Fibroblast of lung (primary cell): ENCODE data around the gene MPRIP. TPM values are rescaled to one million over a fixed set of nuclear protein-coding genes. Genes with fewer than 3 reads are reported as not detected.

Source experiments
- DNase-seq, 2 donors: peaks; one replicate each; pipeline versions ENCODE4 v3.0.0 to v3.0.0-alpha.2; 2010; ENCODE audit warnings: low read depth in 2 of 2
- H2AFZ ChIP-seq: 2 replicates; pipeline ENCODE4 v1.5.1; 2012; ENCODE audit warnings: low read length, control low read depth, inconsistent platforms
- H3K27ac ChIP-seq: 2 replicates; pipeline ENCODE4 v1.5.1; 2011; ENCODE audit warnings: low read length, control low read depth; ENCODE audit not compliant: insufficient read depth
- H3K27me3 ChIP-seq: 2 replicates; pipeline ENCODE4 v1.5.1; 2011; ENCODE audit warnings: mild to moderate bottlenecking, low read length; ENCODE audit not compliant: control insufficient read depth, insufficient read depth
- H3K36me3 ChIP-seq: 2 replicates; pipeline ENCODE4 v1.5.1; 2011; ENCODE audit warnings: low read length; ENCODE audit not compliant: control insufficient read depth, insufficient read depth
- H3K4me1 ChIP-seq: 2 replicates; pipeline ENCODE4 v1.5.1; 2011; ENCODE audit warnings: low read length; ENCODE audit not compliant: control insufficient read depth, insufficient read depth; ENCODE audit errors: extremely low read depth
- H3K4me2 ChIP-seq: 2 replicates; pipeline ENCODE4 v1.5.1; 2011; ENCODE audit warnings: low read length, control low read depth; ENCODE audit not compliant: insufficient read depth; ENCODE audit errors: extremely low read depth
- H3K4me3 ChIP-seq, 4 experiments: fragments of 200-600 bp in 1 of 4; sonication (generic) in 1 of 4; replicated peaks in 1 of 4; 2 replicates each; pipeline ENCODE4 v1.5.1; 2011 to 2016; ENCODE audit warnings: low read length in 4 of 4, low read depth in 3 of 4, mild to moderate bottlenecking in 3 of 4, control low read depth in 2 of 4, inconsistent platforms in 1 of 4, mixed read lengths in 1 of 4; ENCODE audit not compliant: insufficient read depth in 1 of 4; ENCODE audit errors: control extremely low read depth in 1 of 4
- H3K79me2 ChIP-seq: 2 replicates; pipeline ENCODE4 v1.5.1; 2012; ENCODE audit warnings: mild to moderate bottlenecking, low read length, inconsistent platforms; ENCODE audit not compliant: control insufficient read depth, insufficient read depth
- H3K9ac ChIP-seq: 2 replicates; pipeline ENCODE4 v1.5.1; 2011; ENCODE audit warnings: mild to moderate bottlenecking, low read length, control low read depth; ENCODE audit not compliant: insufficient read depth
- H3K9me3 ChIP-seq: 2 replicates; pipeline ENCODE4 v1.5.1; 2012; ENCODE audit warnings: low read depth, low read length; ENCODE audit not compliant: control insufficient read depth, insufficient read depth
- H4K20me1 ChIP-seq: 2 replicates; pipeline ENCODE4 v1.5.1; 2011; ENCODE audit warnings: low read length; ENCODE audit not compliant: control insufficient read depth, insufficient read depth; ENCODE audit errors: extremely low read depth
- CTCF ChIP-seq, 2 donors: IDR thresholded peaks in 1 of 2; conservative IDR thresholded peaks in 1 of 2; 1 replicate in 1 of 2; 2 replicates in 1 of 2; pipeline ENCODE4 v1.5.1; 2011 to 2012; ENCODE audit warnings: low read length in 2 of 2, control low read depth in 1 of 2, inconsistent platforms in 1 of 2, low read depth in 1 of 2, mild to moderate bottlenecking in 1 of 2
- EZH2 ChIP-seq: IDR thresholded peaks from 2 replicates; pipeline ENCODE4 v1.5.1; 2012; ENCODE audit warnings: low read length, control low read depth, mild to moderate bottlenecking; ENCODE audit errors: missing control alignments
- polyA plus RNA-seq, 2 donors: library from polyadenylated mRNA; depleted of rRNA in 1 of 2; stranded (reverse) in 1 of 2; unstranded in 1 of 2; fragments of >200 nt; gene quantifications; 2 replicates each; pipeline ENCODE4 v1.2.1, GENCODE V29; 2011 to 2012; ENCODE audit warnings: missing spikeins in 1 of 2
- total RNA-seq: library from RNA; depleted of rRNA; stranded (reverse); fragments of >200 nt; gene quantifications from 2 replicates; pipeline ENCODE4 v1.2.1, GENCODE V29; 2014

Gene MPRIP
- total and polyA plus RNA-seq, 2 donors (not counting 1 experiment from before 2014, with no cell fraction given), result 104 to 124 TPM

- no peak overlapping the region for H2AFZ ChIP-seq
- no peak overlapping the region for H3K4me3 ChIP-seq
- TF ChIP-seq EZH2 (no peak), CTCF (conservative IDR thresholded peaks at IDR 0.05 in 1 of 2, IDR thresholded peaks at IDR 0.05 in 1 of 2; ENCODE audit: low read depth in 1 of 2, low read length in 2 of 2) (no peak)
- H3K9me3 ChIP-seq, result no peaks in the 10 kb centered on the region
- H3K9ac ChIP-seq, result no peak overlapping the region
- no peak for DNase-seq
- H3K27ac ChIP-seq, result no peak overlapping the region
- H3K79me2 ChIP-seq, result no peaks in the 10 kb centered on the region
- peaks cover 11% of the 10 kb centered on the region for H3K4me1 ChIP-seq
- no peak overlapping the region for H3K4me2 ChIP-seq
- no peaks in the 10 kb centered on the region for H3K36me3 ChIP-seq
- no peaks in the 10 kb centered on the region for H3K27me3 ChIP-seq
- H4K20me1 ChIP-seq, result no peaks in the 10 kb centered on the region
These were observed 154.5 kb downstream of the MPRIP start for GRCh38 chr17:17196776-17197175.

GRCh38 chr17:17198281-17198680 lies 156.0 kb downstream of the MPRIP start:
- Histone ChIP-seq H3K79me2 (peaks cover 1% of the 10 kb centered on the region), H3K4me2 (no peak overlapping the region), H3K27me3 (no peaks in the 10 kb centered on the region), H3K4me1 (peaks cover 7% of the 10 kb centered on the region), H4K20me1 (no peaks in the 10 kb centered on the region), H3K4me3 (no peak overlapping the region), H3K9me3 (no peaks in the 10 kb centered on the region), H2AFZ (no peak overlapping the region), H3K9ac (no peak overlapping the region), H3K36me3 (peaks cover 2% of the 10 kb centered on the region), H3K27ac (no peak overlapping the region)
- TF ChIP-seq CTCF (conservative IDR thresholded peaks at IDR 0.05 in 1 of 2, IDR thresholded peaks at IDR 0.05 in 1 of 2; ENCODE audit: low read depth in 1 of 2, low read length in 2 of 2) (no peak), EZH2 (no peak)
- no peak for DNase-seq

- Histone ChIP-seq H3K4me1 (peaks cover 11% of the 10 kb centered on the region), H3K4me3 (no peak overlapping the region), H3K9ac (no peak overlapping the region), H3K79me2 (peaks cover 9% of the 10 kb centered on the region), H3K27me3 (no peaks in the 10 kb centered on the region), H3K36me3 (peaks cover 2% of the 10 kb centered on the region), H2AFZ (no peak overlapping the region), H3K9me3 (no peaks in the 10 kb centered on the region), H3K4me2 (no peak overlapping the region), H4K20me1 (no peaks in the 10 kb centered on the region), H3K27ac (peak overlapping the region; percentile 17)
- peak in 1 of 2 donors; percentile 19 for DNase-seq
- TF ChIP-seq EZH2 (no peak), CTCF (conservative IDR thresholded peaks at IDR 0.05 in 1 of 2, IDR thresholded peaks at IDR 0.05 in 1 of 2; ENCODE audit: low read depth in 1 of 2, low read length in 2 of 2) (no peak)
These were observed 158.1 kb downstream of the MPRIP start for GRCh38 chr17:17200311-17200710.
